Dermis microvascular lymphatic vessel endothelial cell (primary cell): ENCODE data around the gene PRKCZ. TPM values are rescaled to one million over a fixed set of nuclear protein-coding genes. Genes with fewer than 3 reads are reported as not detected.
A peak's percentile ranks its signal among the peaks of the same experiment; 100 is the strongest.

Source experiments
- DNase-seq, 2 donors: peaks; one replicate each; pipeline versions ENCODE4 v3.0.0 to v3.0.0-alpha.2; 2010; ENCODE audit warnings: low read depth in 2 of 2
- total RNA-seq: library from RNA; depleted of rRNA; stranded (reverse); fragments of >200 nt; gene quantifications from 2 replicates; pipeline ENCODE4 v1.2.1, GENCODE V29; 2014

Gene PRKCZ
- total RNA-seq, 1 donor from 2014 or later: 24.0 TPM

DNA sequence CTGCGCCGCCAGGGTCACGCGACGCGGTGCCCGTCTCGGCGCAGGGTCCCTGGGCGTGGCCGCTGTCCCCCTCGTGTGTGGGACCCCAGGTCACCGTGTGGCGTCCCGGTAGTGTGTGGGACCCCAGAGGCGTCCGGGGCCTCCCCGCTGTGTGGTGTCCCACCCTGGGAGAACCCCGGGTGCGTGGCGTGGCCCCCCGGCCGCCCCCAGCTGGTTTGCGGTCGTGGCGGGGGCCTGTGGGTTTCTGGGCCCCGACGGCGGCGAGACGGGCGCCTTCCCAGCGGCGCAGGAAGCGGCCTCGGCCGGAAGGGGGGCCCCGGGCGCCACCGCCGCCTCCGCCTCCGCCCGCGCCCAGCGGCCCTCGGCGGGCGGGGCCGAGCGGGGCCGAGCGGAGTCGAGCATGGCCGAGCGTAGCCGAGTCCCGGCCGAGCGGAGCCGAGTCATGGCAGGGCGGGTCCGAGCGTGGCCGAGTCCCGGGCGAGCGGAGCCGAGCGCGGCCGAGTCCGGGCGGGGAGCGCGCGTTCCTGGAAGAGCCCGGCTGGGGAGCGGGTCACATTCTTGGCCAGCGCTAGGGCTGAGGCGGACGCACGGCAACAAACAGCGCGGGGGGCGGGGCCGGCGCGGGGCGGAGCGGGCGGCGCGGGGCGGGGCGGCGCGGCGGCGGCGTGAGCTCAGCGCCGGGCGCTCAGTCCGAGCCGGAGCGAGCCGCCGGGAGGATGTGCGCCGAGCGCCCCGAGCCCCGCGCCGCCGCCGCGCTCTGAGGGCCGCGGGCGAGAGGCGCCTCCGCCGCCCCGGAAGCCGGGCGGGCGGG is 177.3 kb downstream of the PRKCZ start:
- peak; percentile 90 to 97 for DNase-seq

DNA sequence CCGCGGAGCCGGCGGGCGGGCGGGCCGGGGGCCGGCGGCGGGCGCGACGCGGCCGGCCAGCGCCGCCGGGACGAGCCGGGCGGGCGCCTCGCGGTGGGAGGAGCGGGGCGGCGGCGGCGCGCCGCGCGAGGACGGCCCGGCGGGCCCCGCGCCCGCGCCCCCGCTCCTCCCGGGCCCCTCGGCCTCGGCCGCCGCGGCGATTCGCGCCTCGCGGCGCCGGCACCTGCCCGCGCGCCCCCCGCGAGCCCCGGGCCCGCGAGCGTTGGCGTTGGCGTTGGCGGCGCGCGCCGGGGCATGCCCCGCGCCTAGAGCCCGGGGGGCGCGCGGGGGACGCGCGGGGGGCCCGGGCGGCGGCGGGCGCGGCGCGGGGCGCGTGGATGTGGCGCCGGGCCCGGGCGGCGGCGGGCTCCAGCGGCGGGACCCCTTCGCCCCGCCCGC is 178.0 kb downstream of the PRKCZ start, which contains the start of gene SKI:
Gene SKI, plus strand, starts transcription at position 163 of the 438 bp plus-strand sequence. CDS start 448 bp downstream, outside the sequence.
- no peak for DNase-seq

GRCh38 chr1:2228694-2229036 is 178.5 kb downstream of the PRKCZ start:
- peak in 1 of 2 donors; percentile 36 for DNase-seq

- DNase-seq: peak in 1 of 2 donors; percentile 60
Observed at GRCh38 chr1:2229037-2229864, 179.0 kb downstream of the PRKCZ start.

- peak in 1 of 2 donors; percentile 55 for DNase-seq
Observed at GRCh38 chr1:2229911-2230731, 179.9 kb downstream of the PRKCZ start.

DNA sequence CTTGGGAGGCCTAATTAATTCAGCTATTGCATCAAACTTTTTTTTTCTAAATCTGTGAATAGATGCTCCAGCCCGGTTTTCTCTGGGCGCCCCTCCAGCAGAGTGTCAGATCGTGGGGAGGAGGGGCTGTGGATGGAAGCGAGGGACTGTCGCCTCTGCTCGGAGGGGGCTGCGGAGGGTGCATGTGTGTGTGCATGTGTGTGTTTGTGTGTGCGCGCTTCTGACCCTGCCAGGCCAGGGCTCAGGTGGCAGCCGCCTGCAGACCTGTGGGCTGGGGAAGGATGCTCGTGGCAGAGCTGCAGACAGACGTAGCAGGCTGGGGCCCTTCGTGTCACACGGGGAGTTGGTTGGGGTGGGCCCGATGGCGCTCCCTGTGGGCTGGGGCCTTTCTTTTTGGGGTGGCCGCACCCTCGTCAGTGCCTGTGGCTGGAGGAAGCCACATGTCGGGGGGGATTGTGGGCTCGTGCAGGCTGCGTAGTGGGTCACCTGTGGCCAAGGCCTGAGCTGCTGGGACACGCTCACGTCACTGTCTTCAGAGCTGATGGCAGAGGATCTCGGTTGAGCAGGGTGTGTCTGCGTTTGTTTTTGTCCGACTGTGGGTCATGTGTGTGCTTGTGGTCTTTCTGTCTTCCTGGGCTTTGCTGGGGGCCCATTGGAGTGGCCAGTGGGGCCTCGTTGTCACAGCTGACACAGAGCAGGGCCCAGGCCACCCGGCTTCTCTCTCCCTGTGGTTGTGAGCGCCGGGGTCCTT is 180.7 kb downstream of the PRKCZ start:
- DNase-seq: peak in 1 of 2 donors; percentile 28

GRCh38 chr1:2231532-2232254 is 181.5 kb downstream of the PRKCZ start:
- DNase-seq: peak in 1 of 2 donors; percentile 80

GRCh38 chr1:2232255-2232915 is 182.2 kb downstream of the PRKCZ start:
- peak in 1 of 2 donors; percentile 28 for DNase-seq

- peak in 1 of 2 donors; percentile 46 for DNase-seq
Observed at GRCh38 chr1:2232916-2233438, 182.8 kb downstream of the PRKCZ start.

GRCh38 chr1:2233468-2233867 is 183.3 kb downstream of the PRKCZ start:
- DNase-seq: no peak

GRCh38 chr1:2233997-2234761 is 184.0 kb downstream of the PRKCZ start:
- DNase-seq: peak in 1 of 2 donors; percentile 52

DNA sequence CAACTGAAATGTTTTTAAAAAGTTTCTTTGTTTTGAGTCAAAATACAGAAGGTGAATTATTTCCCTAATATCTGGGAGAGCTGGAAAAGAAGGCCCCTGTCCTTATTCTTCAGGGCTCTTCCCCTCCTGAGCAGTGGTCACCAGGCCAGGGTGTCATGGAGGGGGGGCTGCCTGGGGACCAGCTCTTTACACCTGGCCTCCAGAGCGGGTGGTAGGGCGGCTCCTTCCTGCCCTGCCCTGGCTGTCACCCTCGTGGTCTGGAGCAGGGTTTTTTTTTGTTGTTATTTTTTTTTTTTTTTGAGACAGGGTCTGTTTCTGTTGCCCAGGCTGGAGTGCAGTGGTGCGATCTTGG is 184.5 kb downstream of the PRKCZ start:
- no peak for DNase-seq

Other genes starting within 250 kb of the PRKCZ start
- 72.4 and 119 TPM in 2 replicates for gene GNB1, start 159.3 kb upstream of the PRKCZ start, total RNA-seq
- gene CALML6, start 135.2 kb upstream of the PRKCZ start, total RNA-seq: under 0.01 and 0.13 TPM in 2 replicates
- 0.13 TPM in 2 replicates for gene TMEM52, start 131.1 kb upstream of the PRKCZ start, total RNA-seq
- not detected in 2 replicates for gene CFAP74, start 46.6 kb upstream of the PRKCZ start, total RNA-seq
- gene GABRD, start 31.1 kb upstream of the PRKCZ start, total RNA-seq: 0.51 and 1.0 TPM in 2 replicates
- 10.3 and 20.9 TPM in 2 replicates for gene FAAP20, start 144.4 kb downstream of the PRKCZ start, total RNA-seq
- 12.7 and 23.1 TPM in 2 replicates for gene SKI, start 177.9 kb downstream of the PRKCZ start, total RNA-seq